H7 (cell line): Measurements from ENCODE around the gene TSC22D2. TPM values are rescaled to one million over a fixed set of nuclear protein-coding genes. Genes with fewer than 3 reads are reported as not detected.
A peak's percentile ranks its signal among the peaks of the same experiment; 100 is the strongest.
"Not testable (repeated sequence)": the region's sequence is repeated elsewhere in the genome, so short reads cannot be mapped to it uniquely, and the experiment has no call there.

ENCODE experiments used
- DNase-seq: peaks from one replicate; pipeline ENCODE4 v3.0.0; 2012
- H3K27me3 ChIP-seq: 2 replicates; pipeline ENCODE4 v1.6.0; 2011; ENCODE audit warnings: mild to moderate bottlenecking, low read length; ENCODE audit not compliant: control insufficient read depth, insufficient read depth
- H3K36me3 ChIP-seq: replicated peaks from 2 replicates; pipeline ENCODE4 v1.5.1; 2011; ENCODE audit warnings: low read length; ENCODE audit not compliant: control insufficient read depth, insufficient read depth
- H3K4me3 ChIP-seq: 2 replicates; pipeline ENCODE4 v1.5.1; 2011; ENCODE audit warnings: low read depth, mild to moderate bottlenecking, control low read depth, low read length, moderate library complexity; ENCODE audit not compliant: insufficient read depth
- total RNA-seq: library from RNA; depleted of rRNA; stranded (reverse); fragments of >200 nt; shearing (Covaris generic); gene quantifications from 2 replicates; pipeline ENCODE4 v1.2.3, GENCODE V29; 2014

The TSC22D2 gene
- total RNA-seq, 1 experiment from 2014 or later: 5.8 TPM

GRCh38 chr3:150490277-150490986 is 82.3 kb downstream of the TSC22D2 start:
- no peak for DNase-seq
- no peaks in the 10 kb centered on the region for H3K36me3 ChIP-seq
- no peaks in the 10 kb centered on the region for H3K27me3 ChIP-seq
- no peak overlapping the region for H3K4me3 ChIP-seq

GRCh38 chr3:150494411-150494977 is 86.4 kb downstream of the TSC22D2 start:
- no peaks in the 10 kb centered on the region for H3K36me3 ChIP-seq
- H3K27me3 ChIP-seq: no peaks in the 10 kb centered on the region
- H3K4me3 ChIP-seq: no peak overlapping the region
- no peak for DNase-seq

- no peak for DNase-seq
- H3K27me3 ChIP-seq: no peaks in the 10 kb centered on the region
- H3K4me3 ChIP-seq: no peak overlapping the region
- H3K36me3 ChIP-seq: no peaks in the 10 kb centered on the region
These were observed 87.1 kb downstream of the TSC22D2 start for GRCh38 chr3:150495149-150495548.

GRCh38 chr3:150495563-150496168 is 87.6 kb downstream of the TSC22D2 start:
- no peak overlapping the region for H3K4me3 ChIP-seq
- H3K27me3 ChIP-seq: no peaks in the 10 kb centered on the region
- H3K36me3 ChIP-seq: no peaks in the 10 kb centered on the region
- peak; percentile 41 for DNase-seq

- Histone ChIP-seq H3K27me3 (no peaks in the 10 kb centered on the region), H3K4me3 (no peak overlapping the region), H3K36me3 (no peaks in the 10 kb centered on the region)
- DNase-seq: no peak
These were observed 89.9 kb downstream of the TSC22D2 start for GRCh38 chr3:150497956-150498355.

GRCh38 chr3:150500960-150501359 is 92.9 kb downstream of the TSC22D2 start:
- H3K4me3 ChIP-seq, H3K27me3 ChIP-seq, DNase-seq, H3K36me3 ChIP-seq: not testable (repeated sequence)

- Histone ChIP-seq H3K4me3 (no peak overlapping the region), H3K27me3 (no peaks in the 10 kb centered on the region), H3K36me3 (no peaks in the 10 kb centered on the region)
- no peak for DNase-seq
These were observed 95.5 kb downstream of the TSC22D2 start for GRCh38 chr3:150503402-150504099.

GRCh38 chr3:150504483-150504882 is 96.4 kb downstream of the TSC22D2 start:
- no peak overlapping the region for H3K4me3 ChIP-seq
- no peak for DNase-seq
- H3K27me3 ChIP-seq: no peaks in the 10 kb centered on the region
- no peaks in the 10 kb centered on the region for H3K36me3 ChIP-seq

GRCh38 chr3:150508401-150508800 is 100.3 kb downstream of the TSC22D2 start:
- Histone ChIP-seq H3K4me3 (no peak overlapping the region), H3K27me3 (no peaks in the 10 kb centered on the region), H3K36me3 (no peaks in the 10 kb centered on the region)
- DNase-seq: no peak

- Histone ChIP-seq H3K4me3 (no peak overlapping the region), H3K27me3 (no peaks in the 10 kb centered on the region), H3K36me3 (no peaks in the 10 kb centered on the region)
- no peak for DNase-seq
These were observed 101.7 kb downstream of the TSC22D2 start for GRCh38 chr3:150509780-150510179.

- DNase-seq: no peak
These were observed 103.2 kb downstream of the TSC22D2 start for GRCh38 chr3:150511122-150511821.

GRCh38 chr3:150515210-150515609 is 107.1 kb downstream of the TSC22D2 start:
- H3K27me3 ChIP-seq: no peaks in the 10 kb centered on the region
- no peak for DNase-seq
- no peak overlapping the region for H3K4me3 ChIP-seq
- H3K36me3 ChIP-seq: no peaks in the 10 kb centered on the region

More at GRCh38 chr3:150511122-150511821, 103.2 kb downstream of the TSC22D2 start:
- H3K36me3 ChIP-seq: no peaks in the 10 kb centered on the region
- H3K27me3 ChIP-seq: no peaks in the 10 kb centered on the region
- no peak overlapping the region for H3K4me3 ChIP-seq
